HS-27A (cell line): ENCODE measurements around the gene KCND3.
"Not testable (repeated sequence)": the region's sequence is repeated elsewhere in the genome, so short reads cannot be mapped to it uniquely, and the experiment has no call there.

Source experiments
- DNase-seq: peaks from one replicate; pipeline ENCODE4 v3.0.0-alpha.2; 2012; ENCODE audit warnings: low read depth, missing footprints

KCND3 gene

GRCh38 chr1:111743679-111744101 is 245.8 kb downstream of the KCND3 start:
- DNase-seq = peak; percentile 82

DNA sequence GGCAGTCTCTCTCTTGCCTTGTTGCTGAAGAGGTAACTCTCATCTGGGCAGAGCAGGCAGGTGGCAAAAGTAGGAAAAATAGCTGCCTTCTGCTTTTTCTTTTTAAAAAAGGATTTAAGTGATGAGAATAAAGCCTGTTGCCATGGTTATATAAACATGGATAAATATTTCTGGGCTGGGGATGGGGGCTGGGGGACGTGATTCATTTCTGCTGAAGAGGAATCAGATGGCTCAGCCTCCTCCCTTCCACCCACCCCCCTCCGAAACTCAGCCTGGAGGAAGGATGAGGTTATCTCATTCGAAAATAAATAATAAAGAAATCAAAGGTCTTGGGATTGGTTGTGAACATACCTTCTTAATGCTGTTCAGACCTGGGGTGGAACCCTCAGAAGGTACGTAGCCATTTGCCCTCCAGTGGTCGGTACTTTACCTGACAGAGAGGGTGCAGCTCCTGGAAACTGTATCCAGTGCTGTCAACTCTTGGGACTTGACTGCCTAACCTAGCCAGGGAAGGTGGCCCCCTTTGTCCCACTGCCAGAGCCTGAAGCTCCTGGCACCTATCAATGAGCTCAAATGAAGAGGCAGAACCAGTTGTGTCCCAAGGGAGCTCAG is 246.4 kb downstream of the KCND3 start:
- no peak for DNase-seq

- not testable (repeated sequence) for DNase-seq
These were observed 247.2 kb downstream of the KCND3 start for GRCh38 chr1:111742292-111742691.

- no peak for DNase-seq
These were observed 249.3 kb downstream of the KCND3 start for GRCh38 chr1:111739925-111740765.

GRCh38 chr1:111739194-111739924 is 250.1 kb downstream of the KCND3 start, which contains the start of gene INKA2:
Gene INKA2 (minus strand): TSS chr1:111739395. CDS start chr1:111739242, 153 bp downstream.
- DNase-seq = no peak

- DNase-seq = no peak
These were observed 250.9 kb downstream of the KCND3 start for GRCh38 chr1:111738436-111739193.

GRCh38 chr1:111738133-111738435 is 251.4 kb downstream of the KCND3 start:
- DNase-seq = no peak

DNA sequence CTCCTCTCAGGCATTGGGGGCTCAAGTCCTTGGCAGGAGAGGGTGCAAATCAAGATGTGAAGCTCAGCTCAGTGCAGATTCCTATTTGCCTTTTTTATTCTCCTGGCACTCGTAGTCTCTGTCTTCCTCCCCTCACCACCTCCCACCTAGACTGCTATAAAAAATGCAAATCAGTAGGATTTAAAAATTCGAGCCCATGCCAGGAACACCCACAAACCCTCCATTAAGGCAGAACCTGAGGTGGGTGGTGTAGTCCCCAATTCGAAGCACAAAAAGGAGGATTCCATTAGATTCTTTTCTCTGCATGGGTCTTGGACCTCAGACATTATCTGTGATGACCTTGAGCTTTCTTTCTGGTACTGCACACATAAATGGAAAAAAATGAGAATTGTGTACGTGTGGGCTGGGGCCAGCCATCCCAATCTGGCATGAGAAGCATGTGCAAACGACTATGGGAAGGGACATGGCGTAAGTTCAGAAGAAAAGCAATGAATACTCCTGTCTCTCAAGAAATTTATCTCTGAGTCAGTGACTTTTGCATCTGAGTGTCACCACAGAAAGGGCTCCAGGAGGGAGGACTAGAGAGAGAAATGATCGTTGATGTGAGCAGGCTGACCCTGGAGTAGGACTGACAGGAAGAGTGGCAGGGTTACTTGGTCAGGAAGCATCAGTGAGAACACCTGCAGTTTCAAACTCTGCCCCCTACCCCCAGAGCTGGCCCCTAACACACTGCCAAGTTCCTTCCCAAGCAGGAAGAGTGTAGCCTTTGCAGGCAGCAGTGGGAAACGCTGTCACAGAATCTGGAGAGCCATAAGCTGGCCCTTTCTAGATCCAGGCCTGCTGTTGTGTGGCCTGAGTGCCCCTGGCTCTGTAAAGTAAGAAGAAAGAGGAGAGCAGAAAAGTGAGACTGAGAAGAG is 252.0 kb downstream of the KCND3 start:
- DNase-seq = no peak

DNA sequence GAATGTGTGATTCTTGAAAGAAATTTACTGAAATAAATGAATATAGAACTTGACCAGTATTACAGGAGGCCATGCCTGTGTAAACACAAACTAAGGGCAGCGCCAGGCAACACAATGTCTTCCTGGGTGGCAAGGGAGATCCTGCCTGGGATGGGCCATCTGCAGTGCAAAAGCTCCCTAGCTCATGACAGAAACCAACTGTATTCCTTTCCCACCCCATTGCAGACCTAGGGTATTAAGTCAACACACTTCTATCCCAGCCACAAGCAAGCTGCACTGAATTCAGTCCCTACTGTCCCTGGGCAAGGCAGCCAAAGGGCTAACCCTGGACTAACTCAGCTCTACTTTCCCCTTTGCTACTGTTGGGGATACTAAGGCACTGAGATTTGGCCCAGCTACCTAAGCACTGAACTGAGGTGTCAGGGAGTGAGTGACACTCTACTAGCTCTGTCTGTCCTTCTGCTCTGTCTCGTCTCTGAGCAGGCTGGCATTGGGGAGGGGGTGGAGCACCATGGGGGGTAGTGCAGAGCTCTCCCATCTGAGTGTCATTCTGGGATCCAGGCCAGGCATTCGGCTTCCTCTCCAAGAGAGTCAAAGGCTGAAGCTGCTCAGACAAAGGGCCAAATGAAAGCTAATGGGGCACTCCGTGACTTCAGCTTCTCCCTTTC is 252.8 kb downstream of the KCND3 start:
- no peak for DNase-seq

DNA sequence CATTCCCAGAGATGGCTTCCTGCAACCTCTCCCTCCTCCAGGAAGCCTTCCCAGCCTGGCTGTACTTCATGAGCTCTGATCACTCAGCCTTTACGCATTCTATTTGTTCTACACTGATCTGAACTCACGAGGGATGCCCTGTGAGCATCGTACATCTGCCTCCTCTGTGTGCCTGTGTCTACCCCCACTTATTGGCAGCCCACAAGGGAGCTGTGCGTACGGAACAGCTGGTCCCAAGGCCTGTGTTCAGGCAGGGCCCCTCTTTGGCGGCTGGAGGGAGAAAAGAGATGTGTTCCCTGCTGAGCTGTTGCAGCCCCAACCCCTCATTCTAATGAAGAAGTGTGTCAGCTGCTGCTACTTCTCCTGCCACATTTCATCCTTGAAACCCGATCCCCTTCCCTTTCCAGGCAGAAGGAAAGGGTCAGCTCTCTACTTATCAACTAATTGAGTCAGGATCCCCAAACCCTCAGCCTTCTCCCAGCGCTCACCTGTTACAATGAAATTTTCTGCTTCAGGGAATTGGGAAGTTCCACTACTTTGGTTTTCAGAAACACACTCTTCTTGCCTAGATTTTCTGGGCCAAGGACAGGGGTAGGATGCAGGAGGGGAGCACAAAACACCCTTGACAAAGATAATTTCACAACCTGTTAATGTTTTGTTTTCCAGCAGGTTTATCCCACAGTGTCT is 253.5 kb downstream of the KCND3 start:
- DNase-seq = no peak

DNA sequence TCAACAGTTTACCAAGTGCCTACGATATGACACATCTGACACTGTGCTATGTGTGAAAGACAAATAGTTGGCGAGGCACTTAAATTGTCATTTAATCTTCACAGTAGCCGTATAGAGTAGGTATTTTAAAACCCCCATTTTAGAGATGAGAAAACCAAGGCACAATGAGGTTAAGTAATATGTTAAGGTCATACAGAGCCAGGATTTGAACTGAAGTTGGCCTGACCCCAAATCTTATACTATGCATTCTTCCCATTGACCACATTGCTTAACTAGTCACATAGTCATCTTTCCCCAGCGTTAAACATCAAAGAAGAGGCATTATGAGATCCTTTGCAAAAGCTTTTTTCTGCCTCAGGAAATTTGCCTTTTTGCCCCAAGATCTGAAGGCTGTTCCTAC is 254.1 kb downstream of the KCND3 start:
- DNase-seq = no peak

GRCh38 chr1:111734856-111735255 is 254.6 kb downstream of the KCND3 start:
- no peak for DNase-seq

GRCh38 chr1:111734426-111734825 is 255.0 kb downstream of the KCND3 start:
- no peak for DNase-seq

GRCh38 chr1:111733992-111734341 is 255.5 kb downstream of the KCND3 start:
- DNase-seq = no peak

DNA sequence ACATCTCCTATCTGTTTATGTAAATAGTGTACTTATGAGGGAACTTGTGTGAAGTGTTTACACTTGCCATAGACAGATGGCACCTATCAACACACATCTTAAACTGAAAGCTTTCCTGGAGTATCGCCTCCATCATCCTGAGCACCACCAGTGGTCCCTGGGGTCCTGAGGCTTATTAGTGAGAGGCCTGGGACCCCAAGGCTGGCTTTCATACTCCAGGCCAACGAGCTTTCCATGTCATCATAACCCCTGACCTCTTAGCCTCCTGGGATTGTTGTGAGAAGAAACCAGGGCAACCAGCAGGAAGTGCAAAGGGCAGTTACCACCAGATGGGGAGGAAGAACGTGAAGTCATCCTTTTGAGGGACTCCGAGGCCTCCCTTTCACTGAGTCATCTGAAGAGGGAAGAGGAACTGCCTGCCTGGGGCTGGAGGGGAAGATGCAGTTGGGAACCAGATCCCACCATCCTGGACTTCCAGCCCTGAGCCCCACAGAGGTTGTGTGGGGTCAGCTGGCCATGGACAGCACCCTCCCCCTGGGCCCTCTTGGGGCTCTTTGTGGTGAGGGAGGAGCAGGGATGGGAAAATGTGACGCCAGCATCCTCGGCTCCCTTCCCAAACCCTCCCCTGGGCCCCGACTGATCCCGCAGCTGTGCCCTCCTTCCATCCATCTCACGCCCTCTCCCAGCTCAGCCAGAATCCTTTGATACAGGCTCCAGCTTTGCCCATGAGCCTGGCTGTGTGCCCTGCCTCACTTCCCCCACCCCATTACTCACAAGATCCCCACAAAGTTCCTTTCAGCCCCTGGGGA is 256.1 kb downstream of the KCND3 start:
- DNase-seq = no peak

DNA sequence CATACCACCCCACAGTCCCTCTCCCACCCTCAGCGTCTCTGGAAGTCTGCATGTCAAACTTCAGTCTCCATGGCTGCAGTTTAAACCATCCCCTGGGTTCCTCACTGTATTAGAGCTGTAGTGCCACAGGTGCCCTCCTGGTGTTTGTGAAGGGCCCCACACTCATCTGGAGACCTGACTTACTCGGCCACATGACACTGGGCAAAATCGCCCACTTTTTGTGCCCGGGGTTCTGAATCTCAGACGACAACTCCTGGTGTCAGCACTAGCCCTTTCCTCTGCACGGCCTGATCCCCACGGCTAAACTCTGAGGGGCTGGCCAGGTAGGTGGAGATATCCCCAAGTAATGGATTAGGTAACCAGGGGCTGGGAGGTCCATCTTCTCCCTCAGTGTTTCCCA is 256.8 kb downstream of the KCND3 start:
- no peak for DNase-seq

DNA sequence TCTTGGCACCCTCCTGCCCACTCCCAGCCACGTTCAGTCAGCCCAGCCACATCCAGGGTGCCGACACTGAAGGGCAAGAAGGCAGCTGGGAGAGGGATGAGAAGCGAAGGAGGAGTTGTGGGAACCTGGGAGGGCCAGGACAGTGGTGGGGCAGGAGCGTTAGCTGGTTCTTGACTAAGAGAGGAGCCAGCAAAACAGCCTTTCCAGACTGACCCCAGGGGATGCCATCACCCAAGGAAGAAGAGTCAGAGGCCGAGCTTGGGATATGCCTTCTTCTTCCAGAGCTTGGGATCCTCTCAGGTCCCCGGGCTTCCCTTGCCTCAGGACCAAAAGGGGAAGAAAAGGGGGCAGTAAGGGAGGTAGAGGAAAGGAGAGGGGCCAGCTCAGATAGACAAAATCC is 257.5 kb downstream of the KCND3 start:
- DNase-seq = no peak

- DNase-seq = no peak
These were observed 258.8 kb downstream of the KCND3 start for GRCh38 chr1:111730706-111731105.
